ENCODE measurements around the gene C1QTNF1. TPM values are rescaled to one million over a fixed set of nuclear protein-coding genes. Genes with fewer than 3 reads are reported as not detected.

Gene C1QTNF1
- total RNA-seq, 2 experiments from 2014 or later = not detected

DNA sequence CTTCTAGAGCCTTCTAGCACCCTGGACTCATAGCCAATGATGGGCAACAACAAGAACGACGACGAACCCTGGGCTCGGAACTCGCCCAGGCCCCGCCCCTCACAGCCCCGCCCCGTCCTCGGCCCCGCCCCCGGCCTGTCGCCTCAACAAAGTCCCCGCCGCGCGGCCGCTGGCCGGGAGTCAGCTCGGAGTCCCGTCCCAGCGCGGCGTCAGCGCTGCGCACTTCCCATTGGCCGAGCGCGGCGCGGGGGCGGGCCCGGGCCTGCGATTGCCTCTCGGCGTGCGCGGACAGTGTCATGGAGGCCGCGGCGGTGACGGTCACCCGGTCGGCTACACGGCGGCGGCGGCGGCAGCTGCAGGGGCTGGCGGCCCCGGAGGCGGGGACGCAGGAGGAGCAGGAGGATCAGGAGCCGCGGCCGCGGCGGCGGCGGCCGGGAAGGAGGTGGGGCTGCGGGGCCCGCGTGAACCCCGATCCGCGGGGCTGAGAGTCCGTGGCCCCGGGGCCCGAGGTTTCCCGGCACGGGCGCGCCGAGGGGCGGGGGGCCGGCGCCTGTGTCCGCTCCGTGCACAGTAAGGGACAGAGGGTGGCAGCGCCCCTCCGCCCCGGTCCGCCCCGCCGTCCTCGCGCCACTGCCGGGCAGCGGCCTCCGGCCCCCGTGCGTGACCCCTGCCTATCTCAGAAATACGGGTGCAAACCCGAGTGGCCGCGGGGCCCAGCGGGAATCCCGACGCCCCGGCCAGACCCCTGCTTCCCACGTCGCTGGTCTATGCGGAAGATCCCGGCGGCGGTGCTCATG lies 50.9 kb downstream of the C1QTNF1 start, which contains the start of gene ENGASE:
Gene ENGASE, plus strand, starts transcription at position 176 of the 797 bp plus-strand sequence. Its CDS starts 121 bp downstream, at position 297.
- Histone ChIP-seq H3K9me3 (ENCODE audit: low read length) (no peaks in the 10 kb centered on the region), H3K27ac (ENCODE audit: low read depth, low read length, poor library complexity, severe bottlenecking) (no peak within 1 kb of the TSS), H3K4me2 (ENCODE audit: low read length) (peak within 1 kb of the TSS; percentile 52), H3K36me3 (ENCODE audit: insufficient read depth, low read length) (no peaks in the 10 kb centered on the region), H3K79me2 (ENCODE audit: insufficient read depth, low read depth, low read length) (no peaks in the 10 kb centered on the region), H3K9me2 (ENCODE audit: insufficient read depth, low read length) (no peaks in the 10 kb centered on the region), H3K4me1 (ENCODE audit: insufficient read depth, low read length, poor library complexity, severe bottlenecking) (peaks cover 5% of the 10 kb centered on the region), H2AFZ (ENCODE audit: low read length) (peak within 1 kb of the TSS; percentile 61; the same call in 1 of the 2 replicates), H3K4me3 (ENCODE audit: low read depth, low read length, poor library complexity, severe bottlenecking) (peak within 1 kb of the TSS; percentile 70), H4K20me1 (ENCODE audit: insufficient read depth, low read length) (no peaks in the 10 kb centered on the region)
- ChIA-PET CTCF (ENCODE audit: unreplicated experiment) (interaction anchor here (0.6 kb wide), 1 partner anchor 378 kb away, joined by 4 read pairs; no protein-coding TSS in a partner anchor), POLR2A (interaction anchor here (0.6 to 1.1 kb wide), 2 partner anchors 9 to 340 kb away, joined by 3 to 4 read pairs; no protein-coding TSS in a partner anchor)
- DNase-seq (ENCODE audit: low spot score) = peak; percentile 87
- BruUV-seq (replicated peaks) = no TSS peak
- TF ChIP-seq EZH2phosphoT487 (IDR thresholded peaks at IDR 0.05; ENCODE audit: borderline replicate concordance, low read depth, low read length) = no peak
- TF ChIP-seq CTCF (conservative IDR thresholded peaks at IDR 0.05; ENCODE audit: low read length) = no peak
- intact Hi-C loops (cut with micrococcal nuclease; ENCODE audit: unreplicated experiment) = no loop called here

GRCh38 chr17:79075446-79075750 lies 51.4 kb downstream of the C1QTNF1 start:
- no peak for DNase-seq (ENCODE audit: low spot score)
- intact Hi-C loops (cut with micrococcal nuclease; ENCODE audit: unreplicated experiment) = no loop called here
- Histone ChIP-seq H3K4me3 (ENCODE audit: low read depth, low read length, poor library complexity, severe bottlenecking) (peak overlapping the region; percentile 70), H2AFZ (ENCODE audit: low read length) (no peak overlapping the region), H3K36me3 (ENCODE audit: insufficient read depth, low read length) (no peaks in the 10 kb centered on the region), H3K27ac (ENCODE audit: low read depth, low read length, poor library complexity, severe bottlenecking) (no peak overlapping the region), H4K20me1 (ENCODE audit: insufficient read depth, low read length) (no peaks in the 10 kb centered on the region), H3K79me2 (ENCODE audit: insufficient read depth, low read depth, low read length) (no peaks in the 10 kb centered on the region), H3K9me3 (ENCODE audit: low read length) (no peaks in the 10 kb centered on the region), H3K9me2 (ENCODE audit: insufficient read depth, low read length) (no peaks in the 10 kb centered on the region), H3K4me1 (ENCODE audit: insufficient read depth, low read length, poor library complexity, severe bottlenecking) (peaks cover 5% of the 10 kb centered on the region), H3K4me2 (ENCODE audit: low read length) (peak overlapping the region; percentile 52)
- CTCF ChIA-PET (ENCODE audit: unreplicated experiment) = no interaction called here
- no peak for TF ChIP-seq EZH2phosphoT487 (IDR thresholded peaks at IDR 0.05; ENCODE audit: borderline replicate concordance, low read depth, low read length)
- TF ChIP-seq CTCF (conservative IDR thresholded peaks at IDR 0.05; ENCODE audit: low read length) = no peak
- POLR2A ChIA-PET = no interaction called here
- BruUV-seq (replicated peaks) = no TSS peak

- TF ChIP-seq CTCF (conservative IDR thresholded peaks at IDR 0.05; ENCODE audit: low read length) = no peak
- no peak for TF ChIP-seq EZH2phosphoT487 (IDR thresholded peaks at IDR 0.05; ENCODE audit: borderline replicate concordance, low read depth, low read length)
- Histone ChIP-seq H3K36me3 (ENCODE audit: insufficient read depth, low read length) (no peaks in the 10 kb centered on the region), H2AFZ (ENCODE audit: low read length) (no peak overlapping the region), H3K79me2 (ENCODE audit: insufficient read depth, low read depth, low read length) (no peaks in the 10 kb centered on the region), H3K4me2 (ENCODE audit: low read length) (peak overlapping the region; percentile 52), H3K4me3 (ENCODE audit: low read depth, low read length, poor library complexity, severe bottlenecking) (peak overlapping the region; percentile 70), H3K9me2 (ENCODE audit: insufficient read depth, low read length) (no peaks in the 10 kb centered on the region), H4K20me1 (ENCODE audit: insufficient read depth, low read length) (no peaks in the 10 kb centered on the region), H3K27ac (ENCODE audit: low read depth, low read length, poor library complexity, severe bottlenecking) (no peak overlapping the region), H3K4me1 (ENCODE audit: insufficient read depth, low read length, poor library complexity, severe bottlenecking) (peaks cover 5% of the 10 kb centered on the region), H3K9me3 (ENCODE audit: low read length) (no peaks in the 10 kb centered on the region)
- intact Hi-C loops (cut with micrococcal nuclease; ENCODE audit: unreplicated experiment) = no loop called here
- no TSS peak for BruUV-seq (replicated peaks)
- CTCF ChIA-PET (ENCODE audit: unreplicated experiment) = no interaction called here
- POLR2A ChIA-PET = no interaction called here
- DNase-seq (ENCODE audit: low spot score) = no peak
These were observed 52.0 kb downstream of the C1QTNF1 start for GRCh38 chr17:79075861-79076406.
